HepG2 (cell line): Measurements from ENCODE around the gene RIMS3. TPM values are rescaled to one million over a fixed set of nuclear protein-coding genes. Genes with fewer than 3 reads are reported as not detected.

Source experiments
- ATAC-seq: fragments of 200-7000 bp; cut with Tn5 transposase; 3 replicates; pipeline ENCODE4 v1.9.1; 2020; ENCODE audit warnings: mild to moderate bottlenecking, moderate library complexity
- BruUV-seq: library from RNA; stranded (reverse); fragments of 400-500 nt; replicated peaks from 2 replicates; lab custom pipeline; 2021; lab: Mats Ljungman, UMichigan
- CTCF ChIA-PET: fragments of 300-600 bp; formaldehyde crosslinking; extraction: SDS; loops from one replicate; lab custom pipeline; 2021; ENCODE audit warnings: low total read pairs, inconsistent platforms, low intra/inter-chr PET ratio; lab: Yijun Ruan, JAX
- POLR2A ChIA-PET: fragments of 350-600 bp; sonication (Branson Sonifier 250); formaldehyde crosslinking; loops from one replicate; lab custom pipeline; 2020; ENCODE audit warnings: antibody characterized with exemption, inconsistent platforms; lab: Yijun Ruan, JAX
- DNase-seq: peaks from one replicate; pipeline ENCODE4 v3.0.0-alpha.2; 2015; ENCODE audit warnings: low spot score
- FAIRE-seq: peaks from 3 replicates; lab custom pipeline; 2011; peaks lifted over from hg19 to GRCh38; lab: Jason Lieb, UNC
- H2AFZ ChIP-seq: one replicate; pipeline ENCODE4 v1.6.1; 2011; ENCODE audit warnings: low read length, inconsistent platforms
- H3K27ac ChIP-seq: fragments of 300-600 bp; 3 replicates; pipeline ENCODE4 v1.8.0; 2011; ENCODE audit warnings: mixed run types, mild to moderate bottlenecking, mixed read lengths, low read length, inconsistent platforms; ENCODE audit not compliant: insufficient read depth; ENCODE audit errors: extremely low read length
- H3K27me3 ChIP-seq, 2 experiments: fragments of 200-600 bp in 1 of 2; 2 replicates in 1 of 2; 3 replicates in 1 of 2; pipeline versions ENCODE4 v1.6.0 to v1.8.0; 2011; ENCODE audit warnings: low read length in 2 of 2, mild to moderate bottlenecking in 2 of 2, moderate library complexity in 2 of 2, inconsistent platforms in 1 of 2; ENCODE audit not compliant: insufficient read depth in 2 of 2, control insufficient read depth in 1 of 2
- H3K36me3 ChIP-seq, 2 experiments: fragments of 200-600 bp in 1 of 2; replicated peaks in 1 of 2; 2 replicates in 1 of 2; 3 replicates in 1 of 2; pipeline versions ENCODE4 v1.5.1 to v1.8.0; 2011; ENCODE audit warnings: low read length in 2 of 2, inconsistent platforms in 1 of 2; ENCODE audit not compliant: insufficient read depth in 2 of 2, control insufficient read depth in 1 of 2
- H3K4me1 ChIP-seq: 2 replicates; pipeline ENCODE4 v1.5.1; 2012; ENCODE audit warnings: low read length, inconsistent platforms; ENCODE audit not compliant: insufficient read depth
- H3K4me2 ChIP-seq: 2 replicates; pipeline ENCODE4 v1.6.0; 2011; ENCODE audit warnings: low read depth, low read length, inconsistent platforms
- H3K4me3 ChIP-seq, 3 experiments: fragments of 200-600 bp in 1 of 3; sonication (generic), shearing (Covaris generic) in 1 of 3; replicated peaks in 1 of 3; 2 replicates each; pipeline ENCODE4 v1.5.1; 2011 to 2016; ENCODE audit warnings: low read length in 3 of 3, inconsistent platforms in 2 of 3, low read depth in 2 of 3, mild to moderate bottlenecking in 2 of 3, control low read depth in 1 of 3, mixed read lengths in 1 of 3; ENCODE audit not compliant: insufficient read depth in 1 of 3
- H3K79me2 ChIP-seq: one replicate; pipeline ENCODE4 v1.6.1; 2011; ENCODE audit warnings: low read length, inconsistent platforms; ENCODE audit not compliant: insufficient read depth
- H3K9ac ChIP-seq: 2 replicates; pipeline ENCODE4 v1.6.0; 2011; ENCODE audit warnings: mild to moderate bottlenecking, low read depth, low read length, inconsistent platforms; ENCODE audit not compliant: insufficient read depth
- H3K9me3 ChIP-seq: 2 replicates; pipeline ENCODE4 v1.5.1; 2012; ENCODE audit warnings: mild to moderate bottlenecking, low read length
- H4K20me1 ChIP-seq: 2 replicates; pipeline ENCODE4 v1.6.0; 2011; ENCODE audit warnings: inconsistent platforms, mild to moderate bottlenecking, low read length, moderate library complexity; ENCODE audit not compliant: insufficient read depth
- ARID4A ChIP-seq: sonication (generic); formaldehyde crosslinking; IDR thresholded peaks from 2 replicates; pipeline ENCODE4 v1.5.0; 2020; ENCODE audit warnings: mild to moderate bottlenecking, missing genetic modification reagents, borderline replicate concordance
- DRAP1 ChIP-seq: IDR thresholded peaks from 2 replicates; pipeline ENCODE4 v1.6.1; 2016; ENCODE audit warnings: missing genetic modification reagents, missing compliant biosample characterization
- ELF3 ChIP-seq: IDR thresholded peaks from 2 replicates; pipeline ENCODE4 v1.6.1; 2016; ENCODE audit warnings: missing genetic modification reagents, missing compliant biosample characterization
- HOXA9 ChIP-seq: sonication (generic); formaldehyde crosslinking; IDR thresholded peaks from 2 replicates; pipeline ENCODE4 v1.8.1; 2022; ENCODE audit warnings: missing genetic modification reagents, mild to moderate bottlenecking, moderate library complexity, borderline replicate concordance
- PBX3 ChIP-seq: sonication (generic); formaldehyde crosslinking; IDR thresholded peaks from 2 replicates; pipeline ENCODE4 v1.8.1; 2023; ENCODE audit warnings: missing genetic modification reagents, inconsistent platforms, borderline replicate concordance
- RAD21 ChIP-seq: fragments of 450-650 bp; formaldehyde crosslinking; IDR thresholded peaks from 2 replicates; pipeline ENCODE4 v1.5.0; 2020; ENCODE audit warnings: mild to moderate bottlenecking
- XRCC5 ChIP-seq: fragments of 200-400 bp; formaldehyde crosslinking; optimal IDR thresholded peaks from 2 replicates; pipeline ENCODE3; 2017; ENCODE audit warnings: mild to moderate bottlenecking, low read length
- ZFP91 ChIP-seq: sonication (generic); formaldehyde crosslinking; IDR thresholded peaks from 2 replicates; pipeline ENCODE4 v1.9.0; 2022; ENCODE audit warnings: missing genetic modification reagents, mild to moderate bottlenecking, borderline replicate concordance
- ZNF367 ChIP-seq: sonication (generic); formaldehyde crosslinking; IDR thresholded peaks from 2 replicates; pipeline ENCODE4 v1.4.0; 2020; ENCODE audit warnings: missing genetic modification reagents, borderline replicate concordance
- ZNF557 ChIP-seq: sonication (generic); formaldehyde crosslinking; IDR thresholded peaks from 2 replicates; pipeline ENCODE4 v1.4.0; 2020; ENCODE audit warnings: missing genetic modification reagents
- ZNF570 ChIP-seq: sonication (generic); formaldehyde crosslinking; IDR thresholded peaks from 2 replicates; pipeline ENCODE4 v1.4.0; 2020; ENCODE audit warnings: mild to moderate bottlenecking, missing genetic modification reagents, borderline replicate concordance
- ZNF580 ChIP-seq: IDR thresholded peaks from 2 replicates; pipeline ENCODE4 v1.6.1; 2016; ENCODE audit warnings: low read depth, borderline replicate concordance
- ZNF691 ChIP-seq: sonication (generic); formaldehyde crosslinking; IDR thresholded peaks from 2 replicates; pipeline ENCODE4 v1.4.0; 2020; ENCODE audit warnings: missing genetic modification reagents, low read depth, mild to moderate bottlenecking, borderline replicate concordance
- ZNF775 ChIP-seq: sonication (generic); formaldehyde crosslinking; IDR thresholded peaks from 2 replicates; pipeline ENCODE4 v1.4.0; 2020; ENCODE audit warnings: missing genetic modification reagents, mild to moderate bottlenecking, moderate library complexity, borderline replicate concordance
- WGBS: methylation state at CpG from one replicate; pipeline ENCODE4 v1.1.6; 2017; ENCODE audit warnings: low lambda C conversion rate; 5-methylcytosine and 5-hydroxymethylcytosine counted together
- in situ Hi-C: cut with HindIII; loops from 2 replicates; pipeline ENCODE4 v1.10.0; 2017; ENCODE audit warnings: low pct_unique_long_range_greater_than_20kb; ENCODE audit not compliant: extremely low pct_ligation_motif_present
- intact Hi-C: fragments of 100-400 bp; cut with micrococcal nuclease; formaldehyde crosslinking; loops from one replicate; pipeline ENCODE4 v1.10.0; 2022; ENCODE audit not compliant: unreplicated experiment
- polyA plus RNA-seq, 8 experiments: library from polyadenylated mRNA; depleted of rRNA in 3 of 8; stranded (reverse) in 7 of 8; unstranded in 1 of 8; fragments of >200 nt; fragmentation: Illumina TruSeq in 4 of 8; extraction: Trizol in 4 of 8; gene quantifications; 2 replicates each; pipeline versions ENCODE4 v1.2.1 to v1.2.3, GENCODE V29; 2011 to 2016; ENCODE audit warnings: low read depth in 4 of 8, missing spikeins in 1 of 8, mixed read lengths in 1 of 8; ENCODE audit not compliant: insufficient read depth in 1 of 8
- total RNA-seq, 5 experiments: library from RNA; depleted of rRNA; stranded (reverse); fragments of >200 nt; fragmentation: Illumina TruSeq; extraction: Trizol; gene quantifications; 2 replicates each; pipeline ENCODE4 v1.2.3, GENCODE V29; 2016; ENCODE audit warnings: low read depth in 1 of 5

RIMS3 gene
- total and polyA plus RNA-seq, 2 of the 13 experiments (the other 11 are each of a cell fraction or from before 2014, with no cell fraction given), result 2.1 to 5.4 TPM

- H3K9me3 ChIP-seq, result no peaks in the 10 kb centered on the region
- no peaks in the 10 kb centered on the region for H4K20me1 ChIP-seq
- FAIRE-seq, result peak; percentile 70
- peak overlapping the region; percentile 37 for H3K4me2 ChIP-seq
- no peaks in the 10 kb centered on the region for H3K36me3 ChIP-seq
- no TSS peak for BruUV-seq
- H3K9ac ChIP-seq, result no peak overlapping the region
- H3K4me3 ChIP-seq, result peak overlapping the region in 1 of 3 experiments; percentile 40; a peak in 1 of 6 replicates
- no peak overlapping the region for H2AFZ ChIP-seq
- H3K4me1 ChIP-seq, result peaks cover 5% of the 10 kb centered on the region; the same call in 1 of the 2 replicates
- in situ Hi-C loops (loop anchor here (10.0 kb wide), 1 partner anchor 52 kb away; the partner anchor contains the start of gene RIMS3), intact Hi-C loops (loop anchor here (1.0 to 10.0 kb wide), 3 partner anchors 55 to 236 kb away; partner anchors contain the start of genes KCNQ4 and RIMS3)
- POLR2A ChIA-PET, result no interaction called here
- peak; percentile 55 for DNase-seq
- CTCF ChIA-PET, result interaction anchor here (1.5 to 2.6 kb wide), 2 partner anchors 56 to 237 kb away, joined by 7 to 17 read pairs; no protein-coding TSS in a partner anchor
- WGBS, result 33% methylated on average over 3 of the region's 11 CpGs
- H3K27ac ChIP-seq, result no peak overlapping the region
- ATAC-seq, result peak; percentile 95
- peaks cover 0 to 3% of the 10 kb centered on the region in 2 experiments; a peak in 1 of 5 replicates for H3K27me3 ChIP-seq
- no peaks in the 10 kb centered on the region for H3K79me2 ChIP-seq
- TF ChIP-seq ZFP91 (CRISPR knock-in tag) (0 out of 2 replicates have a peak, but pooled peaks have one; percentile 52), ZNF691 (CRISPR knock-in tag) (0 out of 2 replicates have a peak, but pooled peaks have one; percentile 48), ZNF367 (CRISPR knock-in tag) (no peak), ZNF580 (CRISPR knock-in tag) (0 out of 2 replicates have a peak, but pooled peaks have one; percentile 38), ARID4A (no peak), XRCC5 (peak; percentile 68), PBX3 (CRISPR knock-in tag) (no peak), RAD21 (CRISPR knock-in tag) (peak; percentile 74), ZNF557 (CRISPR knock-in tag) (no peak), ELF3 (0 out of 2 replicates have a peak, but pooled peaks have one; percentile 31), HOXA9 (CRISPR knock-in tag) (0 out of 2 replicates have a peak, but pooled peaks have one; percentile 21), ZNF775 (CRISPR knock-in tag) (peak; percentile 100), ZNF570 (CRISPR knock-in tag) (no peak), DRAP1 (CRISPR knock-in tag) (0 out of 2 replicates have a peak, but pooled peaks have one; percentile 15)
Measured at GRCh38 chr1:40612345-40612831, 53.1 kb downstream of the RIMS3 start.
